ENCODE data around the gene BAAT. TPM values are rescaled to one million over a fixed set of nuclear protein-coding genes. Genes with fewer than 3 reads are reported as not detected.

BAAT gene
- total RNA-seq, 3 donors from 2014 or later (not counting 1 experiment from before 2014, with no cell fraction given): not detected

- 66% methylated on average over 6 of the region's 7 CpGs for WGBS (ENCODE audit: insufficient coverage)
- Mint-ChIP-seq H3K36me3 (no peaks in the 10 kb centered on the region), H3K4me1 (no peaks in the 10 kb centered on the region), H3K27ac (no peak overlapping the region), H3K4me3 (no peak overlapping the region), H3K27me3 (ENCODE audit: low read depth in 2 of 2) (no peaks in the 10 kb centered on the region), H3K9me3 (no peaks in the 10 kb centered on the region)
- Histone ChIP-seq H3K9me3 (ENCODE audit: control insufficient read depth, insufficient read depth, low read length) (no peaks in the 10 kb centered on the region), H3K4me3 (ENCODE audit: low read length) (no peak overlapping the region), H3K36me3 (ENCODE audit: control insufficient read depth, insufficient read depth, low read length) (no peaks in the 10 kb centered on the region), H3K4me1 (ENCODE audit: control insufficient read depth, insufficient read depth, low read length) (no peaks in the 10 kb centered on the region), H3K27ac (ENCODE audit: low read length) (no peak overlapping the region), H3K27me3 (ENCODE audit: control insufficient read depth, insufficient read depth, low read length) (no peaks in the 10 kb centered on the region)
- ATAC-seq (no peak), DNase-seq (no peak)
- no peak for TF ChIP-seq CTCF (IDR thresholded peaks at IDR 0.05)
- intact Hi-C loops (cut with micrococcal nuclease): no loop called here
Observed at GRCh38 chr9:101354765-101355708, 29.8 kb downstream of the BAAT start.

- Mint-ChIP-seq H3K4me1 (no peaks in the 10 kb centered on the region), H3K36me3 (no peaks in the 10 kb centered on the region), H3K27ac (no peak overlapping the region), H3K27me3 (ENCODE audit: low read depth in 2 of 2) (peaks cover 0 to under 1% of the 10 kb centered on the region in 2 donors), H3K4me3 (no peak overlapping the region), H3K9me3 (no peaks in the 10 kb centered on the region)
- H3K9me3 ChIP-seq (ENCODE audit: control insufficient read depth, insufficient read depth, low read length): no peaks in the 10 kb centered on the region
- H3K4me1 ChIP-seq (ENCODE audit: control insufficient read depth, insufficient read depth, low read length): no peaks in the 10 kb centered on the region
- H3K36me3 ChIP-seq (ENCODE audit: control insufficient read depth, insufficient read depth, low read length): no peaks in the 10 kb centered on the region
- no peak overlapping the region for H3K4me3 ChIP-seq (ENCODE audit: low read length)
- no peak overlapping the region for H3K27ac ChIP-seq (ENCODE audit: low read length)
- DNase-seq: no peak
- intact Hi-C loops (cut with micrococcal nuclease): no loop called here
- H3K27me3 ChIP-seq (ENCODE audit: control insufficient read depth, insufficient read depth, low read length): no peaks in the 10 kb centered on the region
- ATAC-seq: no peak
- 95% methylated on average over 4 of the region's 5 CpGs for WGBS (ENCODE audit: insufficient coverage)
- no peak for TF ChIP-seq CTCF (IDR thresholded peaks at IDR 0.05)
Observed at GRCh38 chr9:101354143-101354764, 30.6 kb downstream of the BAAT start.

- intact Hi-C loops (cut with micrococcal nuclease): no loop called here
- WGBS (ENCODE audit: insufficient coverage): 89% methylated on average over 2 of the region's 2 CpGs
Observed at GRCh38 chr9:101353683-101354082, 31.1 kb downstream of the BAAT start.

More at GRCh38 chr9:101353683-101354082, 31.1 kb downstream of the BAAT start:
- no peak overlapping the region for H3K4me3 ChIP-seq (ENCODE audit: low read length)
- Mint-ChIP-seq H3K27me3 (ENCODE audit: low read depth in 2 of 2) (peaks cover 0 to 5% of the 10 kb centered on the region in 2 donors), H3K27ac (no peak overlapping the region), H3K4me3 (no peak overlapping the region), H3K4me1 (no peaks in the 10 kb centered on the region), H3K36me3 (no peaks in the 10 kb centered on the region), H3K9me3 (no peaks in the 10 kb centered on the region)
- ATAC-seq (no peak), DNase-seq (no peak)
- H3K27ac ChIP-seq (ENCODE audit: low read length): no peak overlapping the region
- no peaks in the 10 kb centered on the region for H3K4me1 ChIP-seq (ENCODE audit: control insufficient read depth, insufficient read depth, low read length)
- no peak for TF ChIP-seq CTCF (IDR thresholded peaks at IDR 0.05)
- H3K9me3 ChIP-seq (ENCODE audit: control insufficient read depth, insufficient read depth, low read length): no peaks in the 10 kb centered on the region
- H3K27me3 ChIP-seq (ENCODE audit: control insufficient read depth, insufficient read depth, low read length): no peaks in the 10 kb centered on the region
- no peaks in the 10 kb centered on the region for H3K36me3 ChIP-seq (ENCODE audit: control insufficient read depth, insufficient read depth, low read length)
